ENCODE results near the gene NOP56.

DNA sequence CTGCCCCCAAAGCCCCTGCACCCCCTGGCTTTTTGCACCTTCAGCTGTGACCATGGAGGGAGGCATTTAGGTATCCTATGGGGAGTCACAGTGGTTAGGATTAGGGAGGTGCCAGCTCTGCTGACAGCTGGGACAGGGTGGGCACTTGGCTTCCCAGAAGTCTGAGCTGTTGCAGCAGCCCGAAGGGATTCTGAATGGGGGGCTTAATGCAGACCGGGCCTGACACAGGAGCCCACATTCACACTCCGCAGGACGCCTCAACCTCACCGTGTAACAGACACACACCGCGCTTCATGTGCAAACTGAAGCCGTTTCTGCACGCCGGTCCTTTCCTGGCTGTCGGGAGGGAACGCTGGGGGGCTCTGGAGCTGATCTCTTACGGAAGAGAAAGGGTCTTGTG is 42.1 kb downstream of the NOP56 start:
- no peak for TF ChIP-seq EZH2 (IDR thresholded peaks at IDR 0.05; ENCODE audit: borderline replicate concordance, low read depth, low read length, severe bottlenecking)
- TF ChIP-seq CTCF (IDR thresholded peaks at IDR 0.05; ENCODE audit: borderline replicate concordance, extremely low read depth, low read length, poor library complexity, severe bottlenecking): no peak
